SK-N-MC (cell line): Measurements from ENCODE around the gene PWP1.

Experiments used
- EZH2 ChIP-seq: fragments of 200-600 bp; sonication (generic); IDR thresholded peaks from one replicate; pipeline ENCODE4 v1.6.1; 2017; ENCODE audit warnings: antibody characterized with exemption
- POLR2AphosphoS5 ChIP-seq: IDR thresholded peaks from 2 replicates; pipeline ENCODE4 v1.6.1; 2012; ENCODE audit warnings: mild to moderate bottlenecking, low read depth, low read length, borderline replicate concordance

DNA sequence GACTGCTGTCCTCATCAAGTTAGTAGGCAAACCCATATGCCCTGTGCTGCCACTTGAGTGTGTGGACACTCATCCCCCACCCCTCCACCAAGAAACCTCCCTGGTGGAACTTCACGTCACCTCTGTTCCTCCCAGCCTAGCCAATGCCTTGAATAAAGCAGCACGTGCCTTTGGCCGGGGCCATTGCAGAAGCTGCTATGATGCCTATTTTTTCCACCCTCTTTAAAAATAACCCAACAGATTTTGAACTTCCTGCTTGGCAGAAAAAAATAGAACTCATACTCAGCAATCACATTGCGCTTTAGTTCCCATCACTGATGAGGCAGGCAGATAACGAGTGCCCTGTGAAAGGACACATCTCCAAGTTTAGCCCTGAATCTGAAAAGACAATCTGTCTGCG lies 23.1 kb upstream of the PWP1 start:
- TF ChIP-seq EZH2: no peak
- no peak for TF ChIP-seq POLR2AphosphoS5
